Smooth muscle cell (in vitro differentiated cells): Measurements from ENCODE around the gene NAA15. TPM values are rescaled to one million over a fixed set of nuclear protein-coding genes. Genes with fewer than 3 reads are reported as not detected.
A peak's percentile ranks its signal among the peaks of the same experiment; 100 is the strongest.

Source experiments
- DNase-seq: peaks from one replicate; lab custom pipeline; 2025; ENCODE audit not compliant: unreplicated experiment; lab: John Stamatoyannopoulos, UW
- H2AFZ ChIP-seq: fragments of 200-600 bp; sonication (generic); 2 replicates; pipeline ENCODE4 v1.6.0; 2016; ENCODE audit warnings: antibody characterized with exemption, low read depth, mild to moderate bottlenecking
- H3F3A ChIP-seq: fragments of 200-600 bp; sonication (generic); 2 replicates; pipeline ENCODE4 v1.6.0; 2017; ENCODE audit warnings: antibody characterized with exemption, low read depth
- H3K27ac ChIP-seq: fragments of 200-600 bp; sonication (generic); 2 replicates; pipeline ENCODE4 v1.5.1; 2016; ENCODE audit warnings: low read depth, mild to moderate bottlenecking
- H3K27me3 ChIP-seq: fragments of 200-600 bp; sonication (generic); 2 replicates; pipeline ENCODE4 v1.6.1; 2016; ENCODE audit warnings: low read depth, mild to moderate bottlenecking
- H3K36me3 ChIP-seq: fragments of 200-600 bp; sonication (generic); 2 replicates; pipeline ENCODE4 v1.5.1; 2016; ENCODE audit warnings: low read depth
- H3K4me1 ChIP-seq: fragments of 200-600 bp; sonication (generic); 2 replicates; pipeline ENCODE4 v1.5.1; 2016; ENCODE audit warnings: low read depth
- H3K4me2 ChIP-seq: fragments of 200-600 bp; sonication (generic); 2 replicates; pipeline ENCODE4 v1.6.0; 2016; ENCODE audit warnings: mild to moderate bottlenecking
- H3K4me3 ChIP-seq: fragments of 200-600 bp; sonication (generic); 2 replicates; pipeline ENCODE4 v1.5.1; 2016; ENCODE audit warnings: mild to moderate bottlenecking
- H3K79me2 ChIP-seq: fragments of 200-600 bp; sonication (generic); 2 replicates; pipeline ENCODE4 v1.6.0; 2016; ENCODE audit warnings: low read depth, mild to moderate bottlenecking
- H3K9ac ChIP-seq: fragments of 200-600 bp; sonication (generic); 2 replicates; pipeline ENCODE4 v1.6.0; 2016; ENCODE audit warnings: low read depth
- H3K9me3 ChIP-seq: fragments of 200-600 bp; sonication (generic); replicated peaks from 2 replicates; pipeline ENCODE4 v1.5.1; 2016; ENCODE audit warnings: low read depth
- H4K20me1 ChIP-seq: fragments of 200-600 bp; sonication (generic); 2 replicates; pipeline ENCODE4 v1.6.0; 2016; ENCODE audit warnings: low read depth
- CTCF ChIP-seq: fragments of 200-600 bp; sonication (generic); IDR thresholded peaks from 2 replicates; pipeline ENCODE4 v1.5.1; 2017; ENCODE audit warnings: borderline replicate concordance, mild to moderate bottlenecking, antibody characterized with exemption; ENCODE audit not compliant: insufficient read depth, poor library complexity, severe bottlenecking
- WGBS: methylation state at CpG from one replicate; pipeline ENCODE4 v1.1.7; 2016; ENCODE audit warnings: low lambda C conversion rate; 5-methylcytosine and 5-hydroxymethylcytosine counted together
- polyA plus RNA-seq: library from polyadenylated mRNA; unstranded; fragments of >200 nt; fragmentation: Nextera tagmentation; extraction: Ambion mirVana; gene quantifications from 2 replicates; pipeline ENCODE4 v1.2.1, GENCODE V29; 2016
- total RNA-seq: library from RNA; depleted of rRNA; stranded (reverse); fragments of >200 nt; gene quantifications from 2 replicates; pipeline ENCODE4 v1.2.3, GENCODE V29; 2014

The NAA15 gene
- total and polyA plus RNA-seq, 2 experiments from 2014 or later = 21.7 to 27.0 TPM

GRCh38 chr4:139297001-139297410 is 4.3 kb upstream of the NAA15 start:
- no peak for DNase-seq
- TF ChIP-seq CTCF = no peak
- Histone ChIP-seq H3K4me3 (no peak overlapping the region), H4K20me1 (peaks cover 2% of the 10 kb centered on the region), H3F3A (peaks cover 18% of the 10 kb centered on the region), H3K4me1 (peaks cover 19% of the 10 kb centered on the region), H3K27me3 (no peaks in the 10 kb centered on the region), H3K9ac (no peak overlapping the region), H3K27ac (peak overlapping the region; percentile 11), H3K36me3 (no peaks in the 10 kb centered on the region), H2AFZ (no peak overlapping the region), H3K9me3 (no peaks in the 10 kb centered on the region), H3K4me2 (no peak overlapping the region), H3K79me2 (peaks cover 23% of the 10 kb centered on the region)
- WGBS = 78% methylated on average over 2 of the region's 2 CpGs

GRCh38 chr4:139299536-139299935 is 1.8 kb upstream of the NAA15 start:
- WGBS = 7% methylated on average over 1 of the region's 1 CpG
- H2AFZ ChIP-seq = peak overlapping the region; percentile 15
- DNase-seq = no peak
- H3K9ac ChIP-seq = peak overlapping the region; percentile 96
- no peak for TF ChIP-seq CTCF
- H3K27ac ChIP-seq = peak overlapping the region; percentile 92
- H3K36me3 ChIP-seq = no peaks in the 10 kb centered on the region
- H3F3A ChIP-seq = peaks cover 24% of the 10 kb centered on the region
- peak overlapping the region; percentile 99 for H3K4me3 ChIP-seq
- H3K4me2 ChIP-seq = peak overlapping the region; percentile 94
- no peaks in the 10 kb centered on the region for H3K9me3 ChIP-seq
- H3K79me2 ChIP-seq = peaks cover 42% of the 10 kb centered on the region
- peaks cover 30% of the 10 kb centered on the region for H3K4me1 ChIP-seq
- no peaks in the 10 kb centered on the region for H3K27me3 ChIP-seq
- H4K20me1 ChIP-seq = peaks cover 25% of the 10 kb centered on the region

- H3K79me2 ChIP-seq = peaks cover 45% of the 10 kb centered on the region
- H3K9ac ChIP-seq = peak overlapping the region; percentile 96
- H4K20me1 ChIP-seq = peaks cover 35% of the 10 kb centered on the region
- TF ChIP-seq CTCF = no peak
- H3F3A ChIP-seq = peaks cover 24% of the 10 kb centered on the region
- no peaks in the 10 kb centered on the region for H3K36me3 ChIP-seq
- WGBS = 2% methylated on average over 16 of the region's 16 CpGs
- H3K27ac ChIP-seq = peak overlapping the region; percentile 92
- peaks cover 26% of the 10 kb centered on the region for H3K4me1 ChIP-seq
- no peaks in the 10 kb centered on the region for H3K9me3 ChIP-seq
- peak; percentile 40 for DNase-seq
- peak overlapping the region; percentile 99 for H3K4me3 ChIP-seq
- H3K4me2 ChIP-seq = peak overlapping the region; percentile 94
- peak overlapping the region; percentile 88 for H2AFZ ChIP-seq
- H3K27me3 ChIP-seq = no peaks in the 10 kb centered on the region
These were observed 733 bp upstream of the NAA15 start for GRCh38 chr4:139300431-139301112.
